ENCODE measurements around the gene ASCL5.

ASCL5 gene

GRCh38 chr1:201076092-201076491 lies 50.9 kb downstream of the ASCL5 start:
- Histone ChIP-seq H3K4me2 (ENCODE audit: low read length) (no peak overlapping the region), H3K4me1 (ENCODE audit: control insufficient read depth, low read length) (no peaks in the 10 kb centered on the region), H3F3A (ENCODE audit: control insufficient read depth, insufficient read depth) (no peaks in the 10 kb centered on the region), H3K9me3 (ENCODE audit: control insufficient read depth, insufficient read depth, low read length) (no peaks in the 10 kb centered on the region), H3K36me3 (ENCODE audit: control insufficient read depth, low read length) (no peaks in the 10 kb centered on the region), H3K79me2 (ENCODE audit: control insufficient read depth, low read length) (no peaks in the 10 kb centered on the region), H3K27ac (ENCODE audit: low read depth, low read length) (no peak overlapping the region), H4K20me1 (ENCODE audit: control insufficient read depth, insufficient read depth, low read depth, low read length) (no peaks in the 10 kb centered on the region), H3K4me3 (ENCODE audit: low read length) (no peak overlapping the region), H3K27me3 (ENCODE audit: control insufficient read depth, low read length) (no peaks in the 10 kb centered on the region; the same call in 1 of the 2 replicates), H3K9me2 (replicated peaks; ENCODE audit: control insufficient read depth, low read length) (no peaks in the 10 kb centered on the region)
- TF ChIP-seq CTCF (IDR thresholded peaks at IDR 0.05; ENCODE audit: low read depth, low read length, poor library complexity, severe bottlenecking) = no peak
- no peak for TF ChIP-seq EZH2phosphoT487 (IDR thresholded peaks at IDR 0.05; ENCODE audit: borderline replicate concordance, low read length)

GRCh38 chr1:201074018-201074417 lies 53.0 kb downstream of the ASCL5 start:
- Histone ChIP-seq H3K4me2 (ENCODE audit: low read length) (no peak overlapping the region), H3F3A (ENCODE audit: control insufficient read depth, insufficient read depth) (no peaks in the 10 kb centered on the region), H3K9me2 (replicated peaks; ENCODE audit: control insufficient read depth, low read length) (no peaks in the 10 kb centered on the region), H3K27ac (ENCODE audit: low read depth, low read length) (no peak overlapping the region), H3K36me3 (ENCODE audit: control insufficient read depth, low read length) (no peaks in the 10 kb centered on the region), H3K9me3 (ENCODE audit: control insufficient read depth, insufficient read depth, low read length) (no peaks in the 10 kb centered on the region), H3K4me3 (ENCODE audit: low read length) (no peak overlapping the region), H4K20me1 (ENCODE audit: control insufficient read depth, insufficient read depth, low read depth, low read length) (no peaks in the 10 kb centered on the region), H3K4me1 (ENCODE audit: control insufficient read depth, low read length) (no peaks in the 10 kb centered on the region), H3K27me3 (ENCODE audit: control insufficient read depth, low read length) (peaks cover 5% of the 10 kb centered on the region; the same call in 1 of the 2 replicates), H3K79me2 (ENCODE audit: control insufficient read depth, low read length) (no peaks in the 10 kb centered on the region)
- TF ChIP-seq CTCF (IDR thresholded peaks at IDR 0.05; ENCODE audit: low read depth, low read length, poor library complexity, severe bottlenecking) (no peak), EZH2phosphoT487 (IDR thresholded peaks at IDR 0.05; ENCODE audit: borderline replicate concordance, low read length) (no peak)

- no peaks in the 10 kb centered on the region for H3K79me2 ChIP-seq (ENCODE audit: control insufficient read depth, low read length)
- no peaks in the 10 kb centered on the region for H3K4me1 ChIP-seq (ENCODE audit: control insufficient read depth, low read length)
- no peaks in the 10 kb centered on the region for H4K20me1 ChIP-seq (ENCODE audit: control insufficient read depth, insufficient read depth, low read depth, low read length)
- peaks cover 5% of the 10 kb centered on the region; the same call in 1 of the 2 replicates for H3K27me3 ChIP-seq (ENCODE audit: control insufficient read depth, low read length)
- no peaks in the 10 kb centered on the region for H3F3A ChIP-seq (ENCODE audit: control insufficient read depth, insufficient read depth)
- no peaks in the 10 kb centered on the region for H3K36me3 ChIP-seq (ENCODE audit: control insufficient read depth, low read length)
- H3K4me2 ChIP-seq (ENCODE audit: low read length) = no peak overlapping the region
- no peak overlapping the region for H3K27ac ChIP-seq (ENCODE audit: low read depth, low read length)
- H3K9me2 ChIP-seq (replicated peaks; ENCODE audit: control insufficient read depth, low read length) = no peaks in the 10 kb centered on the region
- H3K9me3 ChIP-seq (ENCODE audit: control insufficient read depth, insufficient read depth, low read length) = no peaks in the 10 kb centered on the region
- TF ChIP-seq EZH2phosphoT487 (IDR thresholded peaks at IDR 0.05; ENCODE audit: borderline replicate concordance, low read length) = no peak
- no peak for TF ChIP-seq CTCF (IDR thresholded peaks at IDR 0.05; ENCODE audit: low read depth, low read length, poor library complexity, severe bottlenecking)
- no peak overlapping the region for H3K4me3 ChIP-seq (ENCODE audit: low read length)
Observed at GRCh38 chr1:201072922-201073321, 54.1 kb downstream of the ASCL5 start.
